Measurements from ENCODE around the gene OLIG2. TPM values are rescaled to one million over a fixed set of nuclear protein-coding genes. Genes with fewer than 3 reads are reported as not detected.

The OLIG2 gene
- total RNA-seq, 4 donors from 2014 or later: 0.10 TPM; not detected in 3

GRCh38 chr21:33032434-33033047, 6.8 kb downstream of the OLIG2 start:
- in situ Hi-C loops (cut with MboI; ENCODE audit: low sequenced_read_pairs in 4 of 4) (no loop called here), intact Hi-C loops (cut with DNase I; ENCODE audit: low total_unique reads) (no loop called here)
- DNase-seq (no peak), ATAC-seq (no peak)
- H3K27me3 ChIP-seq: peaks cover 41 to 59% (median 50%) of the 10 kb centered on the region in 3 donors
- H3K27ac ChIP-seq: no peak overlapping the region
- H3K36me3 ChIP-seq: no peaks in the 10 kb centered on the region
- H3K4me1 ChIP-seq: peaks cover 0 to 7% of the 10 kb centered on the region in 2 donors
- H3K9me3 ChIP-seq: no peaks in the 10 kb centered on the region
- no peak overlapping the region for H3K4me3 ChIP-seq
- TF ChIP-seq POLR2A (IDR thresholded peaks at IDR 0.05): no peak

DNA sequence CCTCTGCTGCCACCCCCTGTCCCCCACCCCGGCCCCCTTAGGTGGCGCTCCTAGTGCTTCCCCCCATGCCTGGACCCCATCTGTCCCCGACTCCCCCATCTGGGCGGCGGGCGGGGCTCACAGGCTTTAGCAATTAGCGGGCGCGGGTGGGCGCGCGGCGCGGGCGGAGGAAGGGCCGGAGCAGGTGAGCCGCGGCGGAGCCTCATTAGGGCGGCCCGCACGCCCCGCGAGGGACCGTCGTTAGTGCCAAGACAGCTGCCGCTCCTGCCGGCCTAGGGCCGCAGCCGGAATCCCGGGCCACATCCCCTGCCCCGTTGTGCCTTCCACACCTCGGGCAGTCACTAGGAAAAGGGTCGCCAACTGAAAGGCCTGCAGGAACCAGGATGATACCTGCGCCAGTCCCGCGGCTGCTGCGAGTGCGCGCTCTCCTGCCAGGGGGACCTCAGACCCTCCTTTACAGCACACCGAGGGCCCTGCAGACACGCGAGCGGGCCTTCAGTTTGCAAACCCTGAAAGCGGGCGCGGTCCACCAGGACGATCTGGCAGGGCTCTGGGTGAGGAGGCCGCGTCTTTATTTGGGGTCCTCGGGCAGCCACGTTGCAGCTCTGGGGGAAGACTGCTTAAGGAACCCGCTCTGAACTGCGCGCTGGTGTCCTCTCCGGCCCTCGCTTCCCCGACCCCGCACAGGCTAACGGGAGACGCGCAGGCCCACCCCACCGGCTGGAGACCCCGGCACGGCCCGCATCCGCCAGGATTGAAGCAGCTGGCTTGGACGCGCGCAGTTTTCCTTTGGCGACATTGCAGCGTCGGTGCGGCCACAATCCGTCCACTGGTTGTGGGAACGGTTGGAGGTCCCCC, 7.6 kb downstream of the OLIG2 start:
- H3K36me3 ChIP-seq: no peaks in the 10 kb centered on the region
- H3K9me3 ChIP-seq: no peaks in the 10 kb centered on the region
- intact Hi-C loops (cut with DNase I; ENCODE audit: low total_unique reads): no loop called here
- TF ChIP-seq CTCF (IDR thresholded peaks at IDR 0.05 in 4 of 5, conservative IDR thresholded peaks at IDR 0.05 in 1 of 5) (no peak), POLR2A (IDR thresholded peaks at IDR 0.05) (no peak)
- H3K4me3 ChIP-seq: no peak overlapping the region
- H3K27me3 ChIP-seq: peaks cover 34 to 51% (median 42%) of the 10 kb centered on the region in 3 donors
- in situ Hi-C loops (cut with MboI; ENCODE audit: low sequenced_read_pairs in 4 of 4): no loop called here
- DNase-seq: no peak
- H3K27ac ChIP-seq: no peak overlapping the region
- no peak for ATAC-seq
- peaks cover 0 to 2% of the 10 kb centered on the region in 2 donors for H3K4me1 ChIP-seq

- TF ChIP-seq POLR2A (IDR thresholded peaks at IDR 0.05) (no peak), CTCF (IDR thresholded peaks at IDR 0.05 in 4 of 5, conservative IDR thresholded peaks at IDR 0.05 in 1 of 5) (no peak)
- H3K27ac ChIP-seq: no peak overlapping the region
- in situ Hi-C loops (cut with MboI; ENCODE audit: low sequenced_read_pairs in 4 of 4) (no loop called here), intact Hi-C loops (cut with DNase I; ENCODE audit: low total_unique reads) (no loop called here)
- no peak overlapping the region for H3K4me3 ChIP-seq
- H3K36me3 ChIP-seq: no peaks in the 10 kb centered on the region
- no peaks in the 10 kb centered on the region for H3K9me3 ChIP-seq
- no peaks in the 10 kb centered on the region for H3K4me1 ChIP-seq
- DNase-seq (no peak), ATAC-seq (no peak)
- H3K27me3 ChIP-seq: peaks cover 27 to 45% (median 36%) of the 10 kb centered on the region in 3 donors
Measured at GRCh38 chr21:33033961-33034413, 8.3 kb downstream of the OLIG2 start.

DNA sequence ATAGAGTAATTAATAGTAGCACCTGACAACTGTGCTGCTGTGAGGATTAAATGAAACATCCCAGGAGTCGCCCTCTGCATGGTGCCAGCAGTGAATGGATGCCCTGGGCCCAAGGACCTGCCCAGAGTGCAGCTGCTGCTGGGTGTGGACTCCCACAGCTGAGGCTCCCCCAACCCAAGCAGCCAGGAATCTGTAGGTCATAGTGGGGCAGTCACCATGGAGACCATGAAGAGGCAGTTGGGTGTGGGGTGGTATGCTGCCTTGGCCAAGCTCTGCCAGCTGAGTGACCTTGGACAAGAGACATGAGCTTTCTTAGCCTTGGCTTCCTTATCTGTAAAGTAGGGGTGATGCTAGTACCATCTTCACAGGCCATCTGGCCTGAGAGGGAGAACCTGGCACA, 9.4 kb downstream of the OLIG2 start:
- in situ Hi-C loops (cut with MboI; ENCODE audit: low sequenced_read_pairs in 4 of 4): no loop called here

More for the DNA sequence above, 9.4 kb downstream of the OLIG2 start:
- no peak overlapping the region for H3K4me3 ChIP-seq
- intact Hi-C loops (cut with DNase I; ENCODE audit: low total_unique reads): no loop called here
- H3K27me3 ChIP-seq: peaks cover 15 to 35% (median 24%) of the 10 kb centered on the region in 3 donors
- TF ChIP-seq POLR2A (IDR thresholded peaks at IDR 0.05) (no peak), CTCF (IDR thresholded peaks at IDR 0.05 in 4 of 5, conservative IDR thresholded peaks at IDR 0.05 in 1 of 5) (no peak)
- DNase-seq (no peak), ATAC-seq (no peak)
- no peak overlapping the region for H3K27ac ChIP-seq
- no peaks in the 10 kb centered on the region for H3K9me3 ChIP-seq
- H3K36me3 ChIP-seq: no peaks in the 10 kb centered on the region
- H3K4me1 ChIP-seq: no peaks in the 10 kb centered on the region

Data from gastrocnemius medialis (tissue), 4 donors.